SK-N-SH treated with all-trans-retinoic acid at 6 μM for 48 hours (cell line): ENCODE measurements around the gene CDC42BPG.

ENCODE experiments used
- ATAC-seq: fragments of 200-7000 bp; cut with Tn5 transposase; 3 replicates; pipeline ENCODE4 v1.9.1; 2020; ENCODE audit warnings: mild to moderate bottlenecking, moderate library complexity
- ARNTL ChIP-seq: fragments of 450-650 bp; formaldehyde crosslinking; IDR thresholded peaks from 2 replicates; pipeline ENCODE4 v1.5.0; 2020; ENCODE audit warnings: low read depth, mild to moderate bottlenecking, moderate library complexity, borderline replicate concordance
- BACH2 ChIP-seq: fragments of 250-450 bp; sonication (Bioruptor Pico); IDR thresholded peaks from 2 replicates; pipeline ENCODE4 v1.9.0; 2021; ENCODE audit warnings: mild to moderate bottlenecking, borderline replicate concordance
- CREB5 ChIP-seq: fragments of 250-450 bp; sonication (Bioruptor Pico); IDR thresholded peaks from 2 replicates; pipeline ENCODE4 v1.5.1; 2020; ENCODE audit warnings: low read depth, mild to moderate bottlenecking, moderate library complexity
- CSDC2 ChIP-seq: fragments of 250-450 bp; sonication (Bioruptor Pico); IDR thresholded peaks from 2 replicates; pipeline ENCODE4 v1.5.0; 2020; ENCODE audit warnings: mild to moderate bottlenecking, moderate library complexity
- CSRNP3 ChIP-seq: fragments of 250-450 bp; sonication (Bioruptor Pico); IDR thresholded peaks from 2 replicates; pipeline ENCODE4 v1.5.1; 2021; ENCODE audit warnings: mild to moderate bottlenecking, moderate library complexity
- ESRRG ChIP-seq: fragments of 250-450 bp; sonication (Bioruptor Pico); IDR thresholded peaks from 2 replicates; pipeline ENCODE4 v1.6.1; 2021; ENCODE audit warnings: mild to moderate bottlenecking
- ISL1 ChIP-seq: fragments of 250-450 bp; sonication (Bioruptor Pico); IDR thresholded peaks from 2 replicates; pipeline ENCODE4 v2.1.2; 2022; ENCODE audit warnings: mild to moderate bottlenecking, moderate library complexity
- OSR1 ChIP-seq: fragments of 250-450 bp; sonication (Bioruptor Pico); IDR thresholded peaks from 2 replicates; pipeline ENCODE4 v1.8.0; 2022; ENCODE audit warnings: moderate library complexity, mild to moderate bottlenecking, inconsistent platforms
- PATZ1 ChIP-seq: fragments of 250-450 bp; sonication (Bioruptor Pico); IDR thresholded peaks from 2 replicates; pipeline ENCODE4 v1.8.0; 2020; ENCODE audit warnings: mild to moderate bottlenecking, moderate library complexity, borderline replicate concordance
- POU6F1 ChIP-seq: fragments of 250-450 bp; sonication (Bioruptor Pico); IDR thresholded peaks from 2 replicates; pipeline ENCODE4 v1.8.0; 2021; ENCODE audit warnings: low read depth, mild to moderate bottlenecking, moderate library complexity, borderline replicate concordance
- RARB ChIP-seq: fragments of 250-450 bp; sonication (Bioruptor Pico); IDR thresholded peaks from 2 replicates; pipeline ENCODE4 v1.8.0; 2021; ENCODE audit warnings: mild to moderate bottlenecking, moderate library complexity
- SNAI2 ChIP-seq: fragments of 250-450 bp; sonication (Bioruptor Pico); IDR thresholded peaks from 2 replicates; pipeline ENCODE4 v1.5.0; 2020; ENCODE audit warnings: mild to moderate bottlenecking, moderate library complexity
- TCF4 ChIP-seq: fragments of 250-450 bp; sonication (Bioruptor Pico); IDR thresholded peaks from 2 replicates; pipeline ENCODE4 v1.8.0; 2021; ENCODE audit warnings: mild to moderate bottlenecking, moderate library complexity, borderline replicate concordance
- TOX ChIP-seq: fragments of 250-450 bp; sonication (Bioruptor Pico); IDR thresholded peaks from 2 replicates; pipeline ENCODE4 v1.8.0; 2021; ENCODE audit warnings: mild to moderate bottlenecking, moderate library complexity, borderline replicate concordance
- TSHZ2 ChIP-seq: fragments of 250-450 bp; sonication (Bioruptor Pico); IDR thresholded peaks from 2 replicates; pipeline ENCODE4 v1.5.0; 2020; ENCODE audit warnings: mild to moderate bottlenecking, moderate library complexity
- ZC3H10 ChIP-seq: fragments of 250-450 bp; sonication (Bioruptor Pico); IDR thresholded peaks from 2 replicates; pipeline ENCODE4 v1.5.1; 2021; ENCODE audit warnings: mild to moderate bottlenecking, moderate library complexity
- ZFP3 ChIP-seq: fragments of 250-450 bp; sonication (Bioruptor Pico); IDR thresholded peaks from 2 replicates; pipeline ENCODE4 v1.5.0; 2020; ENCODE audit warnings: mild to moderate bottlenecking, moderate library complexity
- ZNF565 ChIP-seq: fragments of 450-650 bp; formaldehyde crosslinking; conservative IDR thresholded peaks from 2 replicates; pipeline ENCODE4 v1.5.0; 2020; ENCODE audit warnings: low read depth, mild to moderate bottlenecking, moderate library complexity
- ZNF70 ChIP-seq: fragments of 450-650 bp; formaldehyde crosslinking; IDR thresholded peaks from 2 replicates; pipeline ENCODE4 v1.5.0; 2020; ENCODE audit warnings: mild to moderate bottlenecking, moderate library complexity
- ZNF8 ChIP-seq: fragments of 450-650 bp; formaldehyde crosslinking; IDR thresholded peaks from 2 replicates; pipeline ENCODE4 v1.5.0; 2020; ENCODE audit warnings: mild to moderate bottlenecking, moderate library complexity

CDC42BPG gene

GRCh38 chr11:64887757-64888405, 43.4 kb upstream of the CDC42BPG start:
- TF ChIP-seq PATZ1 (CRISPR knock-in tag) (peak; percentile 93; the same call in 1 of the 2 replicates), TSHZ2 (no peak)
- peak; percentile 95 for ATAC-seq

- TF ChIP-seq ZFP3 (CRISPR knock-in tag) (no peak), CSRNP3 (CRISPR knock-in tag) (no peak), POU6F1 (no peak), CSDC2 (CRISPR knock-in tag) (no peak), ZNF8 (no peak), ZNF70 (CRISPR knock-in tag) (no peak), OSR1 (CRISPR knock-in tag) (no peak), ISL1 (CRISPR knock-in tag) (no peak), SNAI2 (CRISPR knock-in tag) (no peak), ARNTL (CRISPR knock-in tag) (no peak), TOX (CRISPR knock-in tag) (no peak), TCF4 (no peak), RARB (CRISPR knock-in tag) (no peak), ESRRG (CRISPR knock-in tag) (no peak), PATZ1 (CRISPR knock-in tag) (no peak), ZC3H10 (CRISPR knock-in tag) (no peak), ZNF565 (CRISPR knock-in tag) (no peak), CREB5 (CRISPR knock-in tag) (no peak), BACH2 (CRISPR knock-in tag) (no peak)
- ATAC-seq, result no peak; the same call in 1 of the 3 replicates
These were observed 42.8 kb upstream of the CDC42BPG start for GRCh38 chr11:64887234-64887756.
